Measurements from ENCODE around the gene MTRF1L. TPM values are rescaled to one million over a fixed set of nuclear protein-coding genes. Genes with fewer than 3 reads are reported as not detected.
A peak's percentile ranks its signal among the peaks of the same experiment; 100 is the strongest.

Gene MTRF1L
- total RNA-seq (10 to 100 TPM; 15.3 to 17.4 TPM), polyA plus RNA-seq (8.2 TPM)

- Mint-ChIP-seq H3K4me1 (peaks cover 41 to 60% (median 54%) of the 10 kb centered on the region in 3 donors), H3K27ac (peak within 1 kb of the TSS; percentile 85 to 98 (median 95)), H3K9me3 (no peaks in the 10 kb centered on the region), H3K36me3 (peaks cover 5 to 25% (median 6%) of the 10 kb centered on the region in 3 donors), H3K4me3 (peak within 1 kb of the TSS; percentile 95 to 99 (median 98)), H3K27me3 (no peaks in the 10 kb centered on the region)
- CTCF ChIA-PET: interaction anchor here (1.0 kb wide), 1 partner anchor 18 kb away, joined by 4 read pairs; no protein-coding TSS in a partner anchor
- H3K4me3 ChIP-seq (ENCODE audit: low read length): peak within 1 kb of the TSS; percentile 79
- H3K36me3 ChIP-seq (ENCODE audit: insufficient read depth, low read length): no peaks in the 10 kb centered on the region
- H3K4me1 ChIP-seq (ENCODE audit: insufficient read depth, low read length): peaks cover 34% of the 10 kb centered on the region
- peak within 1 kb of the TSS; percentile 73 for H3K27ac ChIP-seq (ENCODE audit: low read depth, low read length)
- DNase-seq: peak; percentile 73 to 87 (median 81)
- H3K9me3 ChIP-seq (ENCODE audit: low read length): no peaks in the 10 kb centered on the region
- POLR2A ChIA-PET: no interaction called here
- no peaks in the 10 kb centered on the region for H3K27me3 ChIP-seq (ENCODE audit: insufficient read depth, low read length, poor library complexity, severe bottlenecking)
Observed at GRCh38 chr6:153002613-153003365, at the start of gene MTRF1L. TSS of gene MTRF1L (minus strand) at chr6:153002709. CDS start at chr6:153002685, 24 bp downstream.

GRCh38 chr6:153051801-153052200, 49.3 kb upstream of the MTRF1L start:
- no peak overlapping the region for H3K4me3 Mint-ChIP-seq
- Histone ChIP-seq H3K36me3 (ENCODE audit: insufficient read depth, low read length) (no peaks in the 10 kb centered on the region), H3K27me3 (ENCODE audit: insufficient read depth, low read length, poor library complexity, severe bottlenecking) (no peaks in the 10 kb centered on the region), H3K4me1 (ENCODE audit: insufficient read depth, low read length) (no peaks in the 10 kb centered on the region), H3K9me3 (ENCODE audit: low read length) (no peaks in the 10 kb centered on the region), H3K4me3 (ENCODE audit: low read length) (no peak overlapping the region), H3K27ac (ENCODE audit: low read depth, low read length) (no peak overlapping the region)
- ChIA-PET CTCF (no interaction called here), POLR2A (no interaction called here)
- DNase-seq: no peak
- H3K9me3 Mint-ChIP-seq: no peaks in the 10 kb centered on the region
- no peak overlapping the region for H3K27ac Mint-ChIP-seq
- H3K36me3 Mint-ChIP-seq: no peaks in the 10 kb centered on the region
- H3K4me1 Mint-ChIP-seq: no peaks in the 10 kb centered on the region
- peaks cover 0 to 25% of the 10 kb centered on the region in 2 donors for H3K27me3 Mint-ChIP-seq

- Mint-ChIP-seq H3K9me3 (no peaks in the 10 kb centered on the region), H3K4me1 (no peaks in the 10 kb centered on the region), H3K27me3 (peaks cover 0 to 15% of the 10 kb centered on the region in 2 donors), H3K4me3 (no peak overlapping the region), H3K27ac (no peak overlapping the region), H3K36me3 (no peaks in the 10 kb centered on the region)
- H3K36me3 ChIP-seq (ENCODE audit: insufficient read depth, low read length): no peaks in the 10 kb centered on the region
- H3K9me3 ChIP-seq (ENCODE audit: low read length): no peaks in the 10 kb centered on the region
- no peaks in the 10 kb centered on the region for H3K4me1 ChIP-seq (ENCODE audit: insufficient read depth, low read length)
- ChIA-PET CTCF (no interaction called here), POLR2A (no interaction called here)
- no peaks in the 10 kb centered on the region for H3K27me3 ChIP-seq (ENCODE audit: insufficient read depth, low read length, poor library complexity, severe bottlenecking)
- no peak overlapping the region for H3K4me3 ChIP-seq (ENCODE audit: low read length)
- no peak overlapping the region for H3K27ac ChIP-seq (ENCODE audit: low read depth, low read length)
- no peak for DNase-seq
Observed at GRCh38 chr6:153048631-153049030, 46.1 kb upstream of the MTRF1L start.

GRCh38 chr6:153047386-153047785, 44.9 kb upstream of the MTRF1L start:
- Mint-ChIP-seq H3K4me3 (no peak overlapping the region), H3K27ac (no peak overlapping the region), H3K27me3 (peaks cover 0 to 15% of the 10 kb centered on the region in 2 donors), H3K9me3 (no peaks in the 10 kb centered on the region), H3K36me3 (no peaks in the 10 kb centered on the region), H3K4me1 (no peaks in the 10 kb centered on the region)
- Histone ChIP-seq H3K27ac (ENCODE audit: low read depth, low read length) (no peak overlapping the region), H3K36me3 (ENCODE audit: insufficient read depth, low read length) (no peaks in the 10 kb centered on the region), H3K4me3 (ENCODE audit: low read length) (no peak overlapping the region), H3K27me3 (ENCODE audit: insufficient read depth, low read length, poor library complexity, severe bottlenecking) (no peaks in the 10 kb centered on the region), H3K4me1 (ENCODE audit: insufficient read depth, low read length) (no peaks in the 10 kb centered on the region), H3K9me3 (ENCODE audit: low read length) (no peaks in the 10 kb centered on the region)
- CTCF ChIA-PET: no interaction called here
- POLR2A ChIA-PET: no interaction called here
- DNase-seq: no peak

- H3K4me1 Mint-ChIP-seq: no peaks in the 10 kb centered on the region
- Histone ChIP-seq H3K27ac (ENCODE audit: low read depth, low read length) (no peak overlapping the region), H3K4me1 (ENCODE audit: insufficient read depth, low read length) (no peaks in the 10 kb centered on the region), H3K36me3 (ENCODE audit: insufficient read depth, low read length) (no peaks in the 10 kb centered on the region), H3K4me3 (ENCODE audit: low read length) (no peak overlapping the region), H3K9me3 (ENCODE audit: low read length) (no peaks in the 10 kb centered on the region), H3K27me3 (ENCODE audit: insufficient read depth, low read length, poor library complexity, severe bottlenecking) (no peaks in the 10 kb centered on the region)
- no peak overlapping the region for H3K4me3 Mint-ChIP-seq
- no peak for DNase-seq
- ChIA-PET POLR2A (no interaction called here), CTCF (no interaction called here)
- no peaks in the 10 kb centered on the region for H3K36me3 Mint-ChIP-seq
- H3K27ac Mint-ChIP-seq: no peak overlapping the region
- no peaks in the 10 kb centered on the region for H3K9me3 Mint-ChIP-seq
- peaks cover 0 to 12% of the 10 kb centered on the region in 2 donors for H3K27me3 Mint-ChIP-seq
Observed at GRCh38 chr6:153045271-153045670, 42.8 kb upstream of the MTRF1L start.

- no peaks in the 10 kb centered on the region for H3K9me3 ChIP-seq (ENCODE audit: low read length)
- ChIA-PET CTCF (no interaction called here), POLR2A (no interaction called here)
- Mint-ChIP-seq H3K27me3 (peaks cover 0 to 17% of the 10 kb centered on the region in 2 donors), H3K9me3 (no peaks in the 10 kb centered on the region), H3K4me1 (no peaks in the 10 kb centered on the region), H3K27ac (no peak overlapping the region), H3K4me3 (no peak overlapping the region), H3K36me3 (no peaks in the 10 kb centered on the region)
- no peak for DNase-seq
- no peak overlapping the region for H3K27ac ChIP-seq (ENCODE audit: low read depth, low read length)
- no peaks in the 10 kb centered on the region for H3K27me3 ChIP-seq (ENCODE audit: insufficient read depth, low read length, poor library complexity, severe bottlenecking)
- H3K36me3 ChIP-seq (ENCODE audit: insufficient read depth, low read length): no peaks in the 10 kb centered on the region
- H3K4me3 ChIP-seq (ENCODE audit: low read length): no peak overlapping the region
- no peaks in the 10 kb centered on the region for H3K4me1 ChIP-seq (ENCODE audit: insufficient read depth, low read length)
Observed at GRCh38 chr6:153044295-153044694, 41.8 kb upstream of the MTRF1L start.

- Mint-ChIP-seq H3K9me3 (no peaks in the 10 kb centered on the region), H3K36me3 (no peaks in the 10 kb centered on the region), H3K27me3 (peaks cover 0 to 19% of the 10 kb centered on the region in 2 donors), H3K4me3 (no peak overlapping the region), H3K27ac (no peak overlapping the region), H3K4me1 (no peaks in the 10 kb centered on the region)
- DNase-seq: no peak
- H3K27ac ChIP-seq (ENCODE audit: low read depth, low read length): no peak overlapping the region
- CTCF ChIA-PET: no interaction called here
- no peaks in the 10 kb centered on the region for H3K4me1 ChIP-seq (ENCODE audit: insufficient read depth, low read length)
- no peaks in the 10 kb centered on the region for H3K27me3 ChIP-seq (ENCODE audit: insufficient read depth, low read length, poor library complexity, severe bottlenecking)
- no peaks in the 10 kb centered on the region for H3K9me3 ChIP-seq (ENCODE audit: low read length)
- POLR2A ChIA-PET: no interaction called here
- H3K4me3 ChIP-seq (ENCODE audit: low read length): no peak overlapping the region
- no peaks in the 10 kb centered on the region for H3K36me3 ChIP-seq (ENCODE audit: insufficient read depth, low read length)
Observed at GRCh38 chr6:153043719-153044118, 41.2 kb upstream of the MTRF1L start.

- H3K27me3 ChIP-seq (ENCODE audit: insufficient read depth, low read length, poor library complexity, severe bottlenecking): no peaks in the 10 kb centered on the region
- Mint-ChIP-seq H3K9me3 (no peaks in the 10 kb centered on the region), H3K36me3 (no peaks in the 10 kb centered on the region), H3K27me3 (peaks cover 0 to 31% of the 10 kb centered on the region in 2 donors), H3K4me3 (no peak overlapping the region), H3K27ac (no peak overlapping the region), H3K4me1 (no peaks in the 10 kb centered on the region)
- H3K27ac ChIP-seq (ENCODE audit: low read depth, low read length): no peak overlapping the region
- CTCF ChIA-PET: no interaction called here
- POLR2A ChIA-PET: no interaction called here
- no peak for DNase-seq
- H3K36me3 ChIP-seq (ENCODE audit: insufficient read depth, low read length): no peaks in the 10 kb centered on the region
- H3K4me1 ChIP-seq (ENCODE audit: insufficient read depth, low read length): no peaks in the 10 kb centered on the region
- H3K4me3 ChIP-seq (ENCODE audit: low read length): no peak overlapping the region
- no peaks in the 10 kb centered on the region for H3K9me3 ChIP-seq (ENCODE audit: low read length)
Observed at GRCh38 chr6:153038378-153039057, 36.0 kb upstream of the MTRF1L start.

Measured in CD8-positive, alpha-beta memory T cell (primary cell).